Keratinocyte (primary cell): ENCODE data around the gene SEMA3A.

ENCODE experiments used
- EZH2 ChIP-seq: IDR thresholded peaks from one replicate; pipeline ENCODE4 v1.6.1; 2012; ENCODE audit warnings: inconsistent platforms, mild to moderate bottlenecking, low read length, moderate library complexity
- TF ChIP-seq, protein P1 (sequence below), 3 experiments: IDR thresholded peaks in 1 of 3; conservative IDR thresholded peaks in 1 of 3; optimal IDR thresholded peaks in 1 of 3; 2 replicates in 2 of 3; 3 replicates in 1 of 3; pipeline versions ENCODE3 to v1.5.1; 2011; ENCODE audit warnings: low read length in 3 of 3, mild to moderate bottlenecking in 3 of 3, moderate library complexity in 2 of 3, control low read depth in 1 of 3, inconsistent platforms in 1 of 3; ENCODE audit not compliant: insufficient read depth in 2 of 3; ENCODE audit errors: extremely low read depth in 1 of 3

DNA sequence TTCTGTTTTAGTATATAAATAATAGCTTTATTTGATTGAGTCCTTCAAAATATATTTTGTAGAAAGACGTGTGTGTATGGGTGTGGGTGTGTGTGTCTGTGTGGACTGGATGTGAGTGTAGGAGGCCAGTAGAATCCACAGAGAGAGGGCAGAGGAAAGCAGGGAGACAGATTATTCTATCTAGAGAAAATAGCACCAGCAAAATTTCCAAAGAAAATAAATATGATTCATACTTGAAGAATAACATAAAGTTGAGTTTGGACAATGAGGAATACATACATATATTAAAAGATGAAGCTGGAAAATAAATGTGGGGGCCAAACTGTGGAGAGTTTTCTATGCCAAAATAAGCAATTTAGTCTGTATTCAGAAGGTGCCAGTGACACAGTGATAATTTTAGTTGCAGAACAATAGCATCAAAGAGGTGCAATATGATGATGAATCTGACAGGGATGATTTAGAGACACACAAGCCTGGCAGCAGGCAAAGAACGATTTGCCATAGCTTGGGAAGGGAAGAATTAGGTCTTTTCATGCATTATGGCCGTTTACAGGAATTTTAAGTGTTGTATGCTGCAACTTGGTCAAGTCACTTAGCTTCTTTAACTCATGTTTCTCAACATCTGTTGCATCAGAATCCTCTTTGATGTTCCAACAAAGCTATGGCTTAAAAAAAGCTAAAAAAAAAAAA, 121.3 kb downstream of the SEMA3A start:
- TF ChIP-seq, protein P1, sequence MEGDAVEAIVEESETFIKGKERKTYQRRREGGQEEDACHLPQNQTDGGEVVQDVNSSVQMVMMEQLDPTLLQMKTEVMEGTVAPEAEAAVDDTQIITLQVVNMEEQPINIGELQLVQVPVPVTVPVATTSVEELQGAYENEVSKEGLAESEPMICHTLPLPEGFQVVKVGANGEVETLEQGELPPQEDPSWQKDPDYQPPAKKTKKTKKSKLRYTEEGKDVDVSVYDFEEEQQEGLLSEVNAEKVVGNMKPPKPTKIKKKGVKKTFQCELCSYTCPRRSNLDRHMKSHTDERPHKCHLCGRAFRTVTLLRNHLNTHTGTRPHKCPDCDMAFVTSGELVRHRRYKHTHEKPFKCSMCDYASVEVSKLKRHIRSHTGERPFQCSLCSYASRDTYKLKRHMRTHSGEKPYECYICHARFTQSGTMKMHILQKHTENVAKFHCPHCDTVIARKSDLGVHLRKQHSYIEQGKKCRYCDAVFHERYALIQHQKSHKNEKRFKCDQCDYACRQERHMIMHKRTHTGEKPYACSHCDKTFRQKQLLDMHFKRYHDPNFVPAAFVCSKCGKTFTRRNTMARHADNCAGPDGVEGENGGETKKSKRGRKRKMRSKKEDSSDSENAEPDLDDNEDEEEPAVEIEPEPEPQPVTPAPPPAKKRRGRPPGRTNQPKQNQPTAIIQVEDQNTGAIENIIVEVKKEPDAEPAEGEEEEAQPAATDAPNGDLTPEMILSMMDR (optimal IDR thresholded peaks at IDR 0.05 in 1 of 3, IDR thresholded peaks at IDR 0.05 in 1 of 3, conservative IDR thresholded peaks at IDR 0.05 in 1 of 3; ENCODE audit: extremely low read depth in 1 of 3, insufficient read depth in 2 of 3, low read length in 3 of 3) = no peak
- TF ChIP-seq EZH2 = no peak
